ENCODE data around the gene DCP2. TPM values are rescaled to one million over a fixed set of nuclear protein-coding genes. Genes with fewer than 3 reads are reported as not detected.

Gene DCP2
- total and polyA plus RNA-seq, 10 of the 15 experiments (the other 5 are each of a cell fraction or from before 2014, with no cell fraction given) = 23.4 to 81.6 (median 47.4) TPM

DNA sequence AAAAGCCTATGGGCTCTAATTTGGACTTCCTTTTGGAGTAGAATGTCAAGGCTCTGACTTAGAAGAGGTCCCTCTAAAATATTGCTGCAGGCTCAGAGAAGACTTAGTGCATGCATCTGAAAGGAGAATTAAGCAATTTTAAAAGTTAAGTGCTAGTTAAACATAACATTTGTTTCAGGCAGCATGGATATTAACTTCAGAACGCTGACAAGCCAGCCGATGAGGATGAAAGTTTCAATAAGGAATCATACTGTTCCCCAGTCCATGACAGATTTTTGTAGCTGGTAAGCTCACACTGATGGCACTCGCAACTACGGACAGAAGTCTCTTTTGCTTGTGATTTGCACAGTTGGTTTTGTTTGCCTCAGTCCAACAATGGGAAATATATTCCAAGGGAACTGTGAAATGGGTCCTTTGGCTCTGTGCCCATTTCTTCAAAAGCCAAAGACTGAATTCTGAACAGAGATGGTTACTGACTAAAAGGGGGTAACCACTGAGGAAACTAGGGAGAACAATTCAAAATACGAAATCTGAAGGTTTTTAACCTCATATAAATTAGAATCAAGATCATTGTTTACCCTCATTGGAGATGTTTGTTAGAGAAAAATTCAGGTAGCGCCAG, 47.6 kb downstream of the DCP2 start:
- POLR2A ChIA-PET = interaction anchor here (0.6 kb wide), 1 partner anchor 28 kb away, joined by 3 read pairs; no protein-coding TSS in a partner anchor
- SMC1A ChIA-PET (ENCODE audit: uncharacterized antibody, unreplicated experiment) = interaction anchor here (0.7 to 3.3 kb wide), 3 partner anchors 23 to 55 kb away, joined by 3 to 15 read pairs (median 5); no protein-coding TSS in a partner anchor
- BruUV-seq (replicated peaks) = no TSS peak
- FAIRE-seq (no peak), DNase-seq (ENCODE audit: low read depth, low spot score) (no peak), ATAC-seq (no peak)
- Histone ChIP-seq H3K4me2 (ENCODE audit: control insufficient read depth, insufficient read depth) (no peak overlapping the region), H3K9ac (ENCODE audit: control insufficient read depth, insufficient read depth, low read length) (no peak overlapping the region), H3K27ac (ENCODE audit: control insufficient read depth, insufficient read depth) (no peak overlapping the region), H3K36me3 (ENCODE audit: control insufficient read depth in 2 of 2, insufficient read depth in 2 of 2, low read length in 1 of 2) (peaks cover 4 to 13% of the 10 kb centered on the region in 2 experiments), H4K20me1 (ENCODE audit: control insufficient read depth, insufficient read depth) (no peaks in the 10 kb centered on the region), H3K27me3 (replicated peaks in 1 of 2; ENCODE audit: control insufficient read depth in 2 of 2, insufficient read depth in 2 of 2, low read length in 1 of 2) (no peaks in the 10 kb centered on the region), H3K79me2 (ENCODE audit: control insufficient read depth, insufficient read depth, low read length) (no peaks in the 10 kb centered on the region), H2AFZ (ENCODE audit: control insufficient read depth, low read depth, low read length) (no peak overlapping the region), H3K4me3 (no peak overlapping the region), H3K9me3 (replicated peaks; ENCODE audit: control insufficient read depth, insufficient read depth, low read length) (no peaks in the 10 kb centered on the region), H3K4me1 (ENCODE audit: control insufficient read depth, insufficient read depth, low read length) (no peaks in the 10 kb centered on the region)
- RAD21 ChIA-PET (ENCODE audit: unreplicated experiment) = interaction anchor here (0.7 to 1.0 kb wide), 2 partner anchors 28 kb away, joined by 3 read pairs; no protein-coding TSS in a partner anchor
- TF ChIP-seq SUZ12 (IDR thresholded peaks at IDR 0.05; ENCODE audit: unreplicated experiment) = no peak
- 86% methylated on average over 6 of the region's 6 CpGs for WGBS (ENCODE audit: insufficient coverage, insufficient replicate concordance, low lambda C conversion rate, missing lambda C conversion rate)
- in situ Hi-C loops (cut with MboI) (no loop called here), intact Hi-C loops (cut with micrococcal nuclease; ENCODE audit: unreplicated experiment) (no loop called here)
- CTCF ChIA-PET = interaction anchor here (0.6 to 3.4 kb wide), 3 partner anchors 23 to 46 kb away, joined by 3 to 13 read pairs (median 3); no protein-coding TSS in a partner anchor

DNA sequence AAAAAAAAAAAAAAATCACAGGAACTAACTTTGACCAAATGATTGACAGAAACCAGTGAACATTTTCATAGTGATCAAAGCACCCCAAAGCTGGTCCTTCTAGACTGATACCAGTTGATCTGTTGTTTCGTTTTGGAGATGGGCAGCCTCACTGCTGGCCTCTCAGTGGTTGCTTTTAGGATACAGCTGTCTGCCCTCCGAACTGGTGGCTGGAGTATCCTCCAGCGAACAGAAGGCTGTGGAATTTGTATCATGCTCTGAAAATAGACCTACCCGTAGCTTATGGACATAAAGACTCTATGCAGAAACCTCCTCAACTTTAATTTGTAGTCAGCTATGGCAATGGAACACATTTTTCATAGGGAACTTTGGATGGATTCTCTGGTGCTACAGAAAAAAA, 49.0 kb downstream of the DCP2 start:
- ChIA-PET RAD21 (ENCODE audit: unreplicated experiment) (interaction anchor here (0.5 to 1.4 kb wide), 3 partner anchors 30 to 400 kb away, joined by 3 to 4 read pairs (median 3); no protein-coding TSS in a partner anchor), CTCF (interaction anchor here (0.6 kb wide), 1 partner anchor 167 kb away, joined by 3 read pairs; no protein-coding TSS in a partner anchor), SMC1A (ENCODE audit: uncharacterized antibody, unreplicated experiment) (interaction anchor here (0.6 to 1.0 kb wide), 4 partner anchors 12 to 1034 kb away, joined by 3 read pairs; no protein-coding TSS in a partner anchor), POLR2A (interaction anchor here (0.7 kb wide), 1 partner anchor 229 kb away, joined by 3 read pairs; no protein-coding TSS in a partner anchor)
- ATAC-seq (no peak), DNase-seq (ENCODE audit: low read depth, low spot score) (no peak), FAIRE-seq (no peak)
- no peak overlapping the region for H3K9ac ChIP-seq (ENCODE audit: control insufficient read depth, insufficient read depth, low read length)
- WGBS (ENCODE audit: insufficient coverage, insufficient replicate concordance, low lambda C conversion rate, missing lambda C conversion rate) = 97% methylated on average over 4 of the region's 4 CpGs
- no peaks in the 10 kb centered on the region for H3K9me3 ChIP-seq (replicated peaks; ENCODE audit: control insufficient read depth, insufficient read depth, low read length)
- H3K27me3 ChIP-seq (replicated peaks in 1 of 2; ENCODE audit: control insufficient read depth in 2 of 2, insufficient read depth in 2 of 2, low read length in 1 of 2) = no peaks in the 10 kb centered on the region
- no peaks in the 10 kb centered on the region for H4K20me1 ChIP-seq (ENCODE audit: control insufficient read depth, insufficient read depth)
- no TSS peak for BruUV-seq (replicated peaks)
- no peak overlapping the region for H2AFZ ChIP-seq (ENCODE audit: control insufficient read depth, low read depth, low read length)
- no peaks in the 10 kb centered on the region for H3K4me1 ChIP-seq (ENCODE audit: control insufficient read depth, insufficient read depth, low read length)
- peaks cover 4 to 10% of the 10 kb centered on the region in 2 experiments; a peak in 3 of 4 replicates for H3K36me3 ChIP-seq (ENCODE audit: control insufficient read depth in 2 of 2, insufficient read depth in 2 of 2, low read length in 1 of 2)
- in situ Hi-C loops (cut with MboI) = no loop called here
- intact Hi-C loops (cut with micrococcal nuclease; ENCODE audit: unreplicated experiment) = no loop called here
- H3K27ac ChIP-seq (ENCODE audit: control insufficient read depth, insufficient read depth) = no peak overlapping the region
- H3K79me2 ChIP-seq (ENCODE audit: control insufficient read depth, insufficient read depth, low read length) = no peaks in the 10 kb centered on the region
- no peak overlapping the region for H3K4me3 ChIP-seq
- H3K4me2 ChIP-seq (ENCODE audit: control insufficient read depth, insufficient read depth) = no peak overlapping the region
- TF ChIP-seq, protein P1, sequence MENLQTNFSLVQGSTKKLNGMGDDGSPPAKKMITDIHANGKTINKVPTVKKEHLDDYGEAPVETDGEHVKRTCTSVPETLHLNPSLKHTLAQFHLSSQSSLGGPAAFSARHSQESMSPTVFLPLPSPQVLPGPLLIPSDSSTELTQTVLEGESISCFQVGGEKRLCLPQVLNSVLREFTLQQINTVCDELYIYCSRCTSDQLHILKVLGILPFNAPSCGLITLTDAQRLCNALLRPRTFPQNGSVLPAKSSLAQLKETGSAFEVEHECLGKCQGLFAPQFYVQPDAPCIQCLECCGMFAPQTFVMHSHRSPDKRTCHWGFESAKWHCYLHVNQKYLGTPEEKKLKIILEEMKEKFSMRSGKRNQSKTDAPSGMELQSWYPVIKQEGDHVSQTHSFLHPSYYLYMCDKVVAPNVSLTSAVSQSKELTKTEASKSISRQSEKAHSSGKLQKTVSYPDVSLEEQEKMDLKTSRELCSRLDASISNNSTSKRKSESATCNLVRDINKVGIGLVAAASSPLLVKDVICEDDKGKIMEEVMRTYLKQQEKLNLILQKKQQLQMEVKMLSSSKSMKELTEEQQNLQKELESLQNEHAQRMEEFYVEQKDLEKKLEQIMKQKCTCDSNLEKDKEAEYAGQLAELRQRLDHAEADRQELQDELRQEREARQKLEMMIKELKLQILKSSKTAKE (IDR thresholded peaks at IDR 0.05; ENCODE audit: low read depth, poor library complexity, severe bottlenecking) = no peak
- TF ChIP-seq ZNF207 (IDR thresholded peaks at IDR 0.05; ENCODE audit: borderline replicate concordance) (no peak), YY1 (IDR thresholded peaks at IDR 0.05; ENCODE audit: low read depth, low read length) (no peak), RELA (IDR thresholded peaks at IDR 0.05; ENCODE audit: borderline replicate concordance, partially characterized antibody) (no peak), TCF12 (IDR thresholded peaks at IDR 0.05; ENCODE audit: low read depth, low read length) (no peak), CBFB (IDR thresholded peaks at IDR 0.05; ENCODE audit: low read depth) (no peak), IKZF2 (IDR thresholded peaks at IDR 0.05) (no peak), WRNIP1 (IDR thresholded peaks at IDR 0.05; ENCODE audit: borderline replicate concordance, low read depth, low read length) (no peak)
- TF ChIP-seq, protein P2, sequence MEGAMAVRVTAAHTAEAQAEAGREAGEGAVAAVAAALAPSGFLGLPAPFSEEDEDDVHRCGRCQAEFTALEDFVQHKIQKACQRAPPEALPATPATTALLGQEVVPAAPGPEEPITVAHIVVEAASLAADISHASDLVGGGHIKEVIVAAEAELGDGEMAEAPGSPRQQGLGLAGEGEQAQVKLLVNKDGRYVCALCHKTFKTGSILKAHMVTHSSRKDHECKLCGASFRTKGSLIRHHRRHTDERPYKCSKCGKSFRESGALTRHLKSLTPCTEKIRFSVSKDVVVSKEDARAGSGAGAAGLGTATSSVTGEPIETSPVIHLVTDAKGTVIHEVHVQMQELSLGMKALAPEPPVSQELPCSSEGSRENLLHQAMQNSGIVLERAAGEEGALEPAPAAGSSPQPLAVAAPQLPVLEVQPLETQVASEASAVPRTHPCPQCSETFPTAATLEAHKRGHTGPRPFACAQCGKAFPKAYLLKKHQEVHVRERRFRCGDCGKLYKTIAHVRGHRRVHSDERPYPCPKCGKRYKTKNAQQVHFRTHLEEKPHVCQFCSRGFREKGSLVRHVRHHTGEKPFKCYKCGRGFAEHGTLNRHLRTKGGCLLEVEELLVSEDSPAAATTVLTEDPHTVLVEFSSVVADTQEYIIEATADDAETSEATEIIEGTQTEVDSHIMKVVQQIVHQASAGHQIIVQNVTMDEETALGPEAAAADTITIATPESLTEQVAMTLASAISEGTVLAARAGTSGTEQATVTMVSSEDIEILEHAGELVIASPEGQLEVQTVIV (IDR thresholded peaks at IDR 0.05; ENCODE audit: borderline replicate concordance, partially characterized antibody) = no peak
